SH-SY5Y (cell line): ENCODE results near the gene GALNTL6.

ENCODE experiments used
- GATA2 ChIP-seq: IDR thresholded peaks from 2 replicates; pipeline ENCODE4 v1.6.1; 2011; ENCODE audit warnings: mild to moderate bottlenecking, low read depth, low read length
- GATA3 ChIP-seq: IDR thresholded peaks from 2 replicates; pipeline ENCODE4 v1.6.1; 2011; ENCODE audit warnings: low read depth, mild to moderate bottlenecking, low read length, moderate library complexity

DNA sequence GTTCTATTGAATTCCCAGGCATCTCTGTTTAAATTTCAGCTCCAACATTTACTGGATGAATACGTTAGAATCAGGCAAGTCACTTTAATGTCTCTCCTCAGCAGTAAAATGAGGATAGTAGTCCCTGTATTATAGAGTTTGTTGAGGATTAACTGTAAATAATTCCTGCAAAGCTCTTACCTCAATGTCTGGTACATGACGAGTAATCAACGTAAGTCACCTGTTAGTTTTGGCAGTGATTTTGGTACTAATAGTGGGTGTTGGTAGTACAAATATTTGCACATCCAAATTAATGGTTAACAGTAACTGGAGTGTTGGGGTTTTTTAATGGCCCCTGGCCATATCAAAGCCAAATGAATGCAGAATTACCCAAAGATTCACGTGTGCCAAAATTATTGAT is 1165.6 kb downstream of the GALNTL6 start:
- TF ChIP-seq GATA2 (no peak), GATA3 (no peak)
